SJSA1 (cell line): ENCODE data around the gene ZC3H12C. TPM values are rescaled to one million over a fixed set of nuclear protein-coding genes. Genes with fewer than 3 reads are reported as not detected.

ENCODE experiments used
- total RNA-seq: library from RNA; depleted of rRNA; stranded (reverse); fragments of >200 nt; shearing (Covaris generic); gene quantifications from 2 replicates; pipeline ENCODE4 v1.2.3, GENCODE V29; 2014; rRNA removed

The ZC3H12C gene
- total RNA-seq, 1 experiment from 2014 or later: 6.4 TPM

Other genes starting within 250 kb of the ZC3H12C start
- gene RDX, start 203.2 kb downstream of the ZC3H12C start, total RNA-seq: 111 and 142 TPM in 2 replicates